ENCODE measurements around the gene UBE2G2.

Gene UBE2G2

GRCh38 chr21:44737706-44738354 is 63.8 kb downstream of the UBE2G2 start:
- DNase-seq (ENCODE audit: insufficient read length, low spot score) (no peak), FAIRE-seq (no peak)
- TF ChIP-seq POLR2A (IDR thresholded peaks at IDR 0.05; ENCODE audit: low read depth, low read length): no peak

GRCh38 chr21:44736291-44737004 is 65.2 kb downstream of the UBE2G2 start:
- no peak for TF ChIP-seq POLR2A (IDR thresholded peaks at IDR 0.05; ENCODE audit: low read depth, low read length)
- FAIRE-seq (no peak), DNase-seq (ENCODE audit: insufficient read length, low spot score) (no peak)

DNA sequence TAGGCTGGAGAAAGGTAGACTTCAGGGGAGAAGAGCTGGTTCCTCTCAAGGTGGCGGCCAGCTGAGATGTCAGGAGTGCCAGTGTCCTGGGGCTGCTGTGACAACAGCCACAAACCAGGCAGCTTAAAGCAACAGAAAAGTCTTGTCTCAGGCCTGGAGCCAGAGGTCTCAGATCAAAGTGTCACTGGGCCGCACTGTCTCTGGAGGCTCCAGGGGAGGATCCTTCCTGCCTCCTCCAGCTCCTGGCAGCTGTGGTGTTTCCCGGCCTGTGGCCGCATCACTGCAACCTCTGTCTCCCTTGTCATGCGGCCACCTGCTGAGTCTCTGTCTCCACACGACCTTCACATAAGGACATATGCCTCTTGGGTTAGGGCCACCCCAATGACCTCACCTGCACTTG is 65.8 kb downstream of the UBE2G2 start:
- DNase-seq (ENCODE audit: insufficient read length, low spot score) (no peak), FAIRE-seq (no peak)
- no peak for TF ChIP-seq POLR2A (IDR thresholded peaks at IDR 0.05; ENCODE audit: low read depth, low read length)

DNA sequence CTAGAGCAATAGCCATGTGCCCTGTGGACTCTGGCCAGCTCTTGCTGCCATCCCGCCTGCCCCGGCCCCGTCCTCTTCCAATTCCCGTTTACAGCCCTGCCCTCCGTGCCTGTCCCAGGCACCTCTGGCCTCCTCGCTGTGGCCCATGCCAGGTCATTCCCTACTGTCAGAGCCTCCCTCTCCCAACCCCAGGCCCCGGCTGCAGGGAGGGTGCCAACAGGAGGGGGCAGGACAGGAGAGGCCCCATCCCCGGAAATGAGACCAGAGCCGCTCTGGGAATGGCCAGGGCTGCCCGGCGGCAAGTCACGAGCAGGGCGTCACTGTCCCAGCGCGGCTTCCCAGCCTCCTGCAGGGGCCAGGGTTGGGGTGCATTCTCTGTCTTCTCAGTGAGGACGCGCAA is 66.8 kb downstream of the UBE2G2 start:
- TF ChIP-seq POLR2A (IDR thresholded peaks at IDR 0.05; ENCODE audit: low read depth, low read length): no peak
- no peak for FAIRE-seq
- DNase-seq (ENCODE audit: insufficient read length, low spot score): no peak

DNA sequence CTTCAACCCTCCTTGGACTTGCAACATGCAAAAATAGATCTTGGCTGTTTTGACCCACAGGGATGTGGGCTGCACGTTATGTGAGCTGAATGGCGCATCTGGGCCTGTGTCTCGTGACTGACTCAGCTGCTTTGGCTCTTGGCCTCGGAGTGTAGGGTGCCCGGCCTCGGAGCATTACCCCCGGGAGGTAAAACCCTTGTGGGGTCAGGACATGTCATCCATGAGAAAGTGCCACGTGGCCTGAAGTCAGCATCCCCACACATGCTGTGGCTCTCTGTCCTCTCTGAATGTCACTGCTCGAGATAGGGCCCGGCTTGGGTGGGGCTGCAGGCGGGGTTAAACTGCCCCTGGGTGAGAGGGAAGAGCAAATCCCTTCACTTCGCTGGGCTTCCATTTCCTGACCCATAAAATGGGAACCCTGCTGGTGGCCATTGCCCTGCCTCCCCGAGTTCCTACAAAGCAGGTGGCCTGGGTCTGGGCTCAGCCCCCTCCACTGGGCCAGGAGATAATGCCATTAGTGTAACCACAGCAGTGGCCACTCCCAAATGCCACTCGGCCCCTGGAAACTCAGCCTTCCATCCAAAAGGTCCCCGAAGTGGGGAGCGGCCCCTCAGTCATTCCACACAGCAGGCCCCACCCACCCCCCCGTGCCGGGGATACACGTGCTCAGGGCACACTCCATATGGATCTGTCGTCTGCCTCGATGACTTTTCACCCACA is 67.4 kb downstream of the UBE2G2 start:
- no peak for FAIRE-seq
- DNase-seq (ENCODE audit: insufficient read length, low spot score): no peak
- TF ChIP-seq POLR2A (IDR thresholded peaks at IDR 0.05; ENCODE audit: low read depth, low read length): no peak

DNA sequence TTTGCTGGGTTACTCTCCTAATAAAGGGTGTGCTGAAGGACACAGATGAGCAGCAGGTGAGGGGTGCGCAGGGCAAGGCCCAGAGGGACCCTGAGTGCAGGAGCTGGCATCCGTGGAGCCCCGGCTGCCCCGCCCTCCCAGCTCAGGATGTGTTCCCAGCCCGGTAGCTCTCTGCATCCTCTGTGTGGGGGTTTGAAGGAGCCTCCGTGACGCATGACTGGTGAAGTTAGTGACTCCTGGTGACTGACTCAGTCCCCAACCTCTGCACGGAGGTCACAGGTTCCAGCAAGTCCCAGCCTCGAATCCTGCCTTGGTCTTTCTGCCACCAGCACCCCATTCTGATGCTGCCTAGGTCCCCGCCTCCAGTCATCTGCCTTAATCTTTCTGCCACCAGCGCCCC is 68.7 kb downstream of the UBE2G2 start:
- no peak for TF ChIP-seq POLR2A (IDR thresholded peaks at IDR 0.05; ENCODE audit: low read depth, low read length)
- no peak for FAIRE-seq
- DNase-seq (ENCODE audit: insufficient read length, low spot score): no peak

GRCh38 chr21:44732263-44732662 is 69.4 kb downstream of the UBE2G2 start:
- no peak for DNase-seq (ENCODE audit: insufficient read length, low spot score)
- no peak for FAIRE-seq

GRCh38 chr21:44730951-44731579 is 70.6 kb downstream of the UBE2G2 start:
- FAIRE-seq (no peak), DNase-seq (ENCODE audit: insufficient read length, low spot score) (no peak)
- TF ChIP-seq POLR2A (IDR thresholded peaks at IDR 0.05; ENCODE audit: low read depth, low read length): no peak

More at GRCh38 chr21:44732263-44732662, 69.4 kb downstream of the UBE2G2 start:
- TF ChIP-seq POLR2A (IDR thresholded peaks at IDR 0.05; ENCODE audit: low read depth, low read length): no peak

DNA sequence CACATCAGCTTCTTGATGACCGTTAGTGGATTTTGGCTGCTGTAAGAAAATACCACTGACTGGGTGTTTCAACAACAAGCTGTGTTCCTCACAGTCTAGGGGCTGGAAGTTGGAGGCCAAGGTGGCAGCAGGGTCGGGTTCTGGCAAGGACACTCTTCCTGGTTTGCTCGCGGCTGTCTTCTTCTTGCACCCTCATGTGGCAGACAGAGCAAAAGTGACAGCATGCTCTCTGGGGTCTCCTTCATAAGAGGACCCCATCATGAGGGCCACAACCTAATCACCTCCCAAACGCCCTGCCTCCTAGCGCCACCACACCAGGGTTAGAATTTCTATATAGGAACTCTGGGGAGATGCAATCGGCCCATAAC is 71.6 kb downstream of the UBE2G2 start:
- FAIRE-seq (no peak), DNase-seq (ENCODE audit: insufficient read length, low spot score) (no peak)
- TF ChIP-seq POLR2A (IDR thresholded peaks at IDR 0.05; ENCODE audit: low read depth, low read length): no peak

DNA sequence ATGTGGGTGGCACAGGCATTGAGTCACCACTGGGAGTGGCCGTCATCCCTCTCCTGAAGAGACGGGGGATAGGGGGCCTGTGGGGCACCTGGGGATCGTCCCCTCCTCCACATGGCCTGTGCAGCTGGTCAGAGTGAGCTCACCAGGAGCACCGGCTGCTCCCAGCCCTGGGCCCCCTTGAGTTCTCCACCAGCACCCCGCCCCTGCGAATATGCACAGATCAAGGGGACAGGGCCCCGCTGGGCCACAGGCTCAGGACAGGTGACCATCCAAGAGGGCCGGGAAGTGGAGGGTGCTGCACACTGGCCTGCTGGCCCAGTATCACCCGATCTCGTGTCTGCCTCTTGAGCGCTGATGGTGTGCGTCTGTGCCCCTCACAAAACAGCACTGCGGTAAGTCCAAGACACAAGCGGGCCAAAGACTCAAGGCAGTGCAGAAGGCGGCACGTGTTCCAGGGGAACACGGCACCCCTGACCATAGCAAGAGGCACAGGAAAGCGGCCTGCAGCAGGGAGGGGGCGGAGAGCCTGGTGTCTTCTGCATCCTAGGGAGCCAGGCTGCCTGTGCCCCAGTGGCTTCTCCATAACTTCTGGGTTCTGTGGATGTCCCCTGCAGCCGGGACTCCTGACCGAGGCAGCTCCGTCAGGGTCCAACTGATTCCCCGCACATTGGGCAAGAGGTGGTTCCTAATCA is 72.1 kb downstream of the UBE2G2 start:
- no peak for DNase-seq (ENCODE audit: insufficient read length, low spot score)
- FAIRE-seq: no peak
- no peak for TF ChIP-seq POLR2A (IDR thresholded peaks at IDR 0.05; ENCODE audit: low read depth, low read length)

DNA sequence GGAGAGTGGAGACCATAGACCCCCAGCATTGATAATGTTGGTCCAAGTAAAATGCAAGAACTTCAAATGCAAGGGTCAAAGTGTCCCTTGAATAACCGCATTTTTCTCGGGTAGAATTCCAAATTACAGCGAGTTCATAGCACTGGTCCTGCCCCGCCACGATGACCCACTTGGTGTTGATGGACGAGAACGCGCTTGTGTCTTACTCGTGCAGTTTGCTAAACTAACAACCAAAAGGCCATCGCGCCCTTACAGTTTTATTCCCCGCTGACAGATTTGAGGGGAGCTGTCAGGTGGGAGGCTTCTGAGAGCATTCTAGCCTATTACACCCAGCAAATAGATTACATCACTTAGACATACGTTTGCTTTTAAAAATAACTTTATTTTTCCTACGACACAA is 72.9 kb downstream of the UBE2G2 start:
- no peak for TF ChIP-seq POLR2A (IDR thresholded peaks at IDR 0.05; ENCODE audit: low read depth, low read length)
- FAIRE-seq (no peak), DNase-seq (ENCODE audit: insufficient read length, low spot score) (no peak)

- FAIRE-seq (no peak), DNase-seq (ENCODE audit: insufficient read length, low spot score) (no peak)
- TF ChIP-seq POLR2A (IDR thresholded peaks at IDR 0.05; ENCODE audit: low read depth, low read length): no peak
Observed at GRCh38 chr21:44727757-44728156, 73.9 kb downstream of the UBE2G2 start.

DNA sequence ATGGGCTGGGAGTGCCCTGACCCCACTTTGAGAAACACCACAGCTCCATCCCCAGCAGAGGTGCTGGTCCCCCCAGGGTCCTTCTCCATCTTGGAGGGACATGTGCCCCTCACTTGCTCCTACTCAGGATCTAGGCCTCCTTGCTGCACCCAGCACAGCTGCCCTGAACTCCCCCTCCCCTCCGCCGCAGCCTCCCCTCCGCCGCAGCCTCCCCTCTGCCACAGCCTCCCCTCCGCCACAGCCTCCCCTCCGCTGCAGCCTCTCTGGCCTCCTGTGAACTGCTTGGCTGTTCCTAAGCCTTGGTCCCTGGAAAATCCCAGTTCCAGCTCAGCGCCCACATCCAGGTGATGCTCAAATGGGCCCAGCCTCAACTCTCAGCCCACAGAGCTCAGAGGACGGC is 74.3 kb downstream of the UBE2G2 start:
- no peak for DNase-seq (ENCODE audit: insufficient read length, low spot score)
- no peak for FAIRE-seq
- TF ChIP-seq POLR2A (IDR thresholded peaks at IDR 0.05; ENCODE audit: low read depth, low read length): no peak

DNA sequence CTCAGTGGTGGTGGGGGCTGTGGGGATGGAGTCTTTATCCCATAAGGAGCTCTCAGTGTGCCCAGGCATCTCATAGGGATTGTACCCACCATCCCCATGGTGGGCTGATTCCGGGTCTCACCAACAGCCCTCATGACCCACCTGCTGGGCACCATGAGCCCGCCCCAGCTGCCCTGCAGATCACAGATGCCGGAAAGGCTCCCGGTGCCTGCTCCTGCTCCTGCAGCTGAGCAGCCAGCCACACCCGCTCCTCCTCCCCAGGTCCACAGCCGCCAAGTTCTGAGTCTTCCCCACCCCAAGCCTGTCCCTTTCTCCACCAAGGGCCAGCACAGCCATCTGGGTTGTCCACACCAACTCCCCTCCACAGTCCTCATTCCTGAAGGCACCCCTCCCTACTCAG is 74.8 kb downstream of the UBE2G2 start:
- TF ChIP-seq POLR2A (IDR thresholded peaks at IDR 0.05; ENCODE audit: low read depth, low read length): no peak
- DNase-seq (ENCODE audit: insufficient read length, low spot score): no peak
- no peak for FAIRE-seq

Measured in H54 (cell line).